Measurements from ENCODE around the gene NOSTRIN.
A peak's percentile ranks its signal among the peaks of the same experiment; 100 is the strongest.
"Not testable (repeated sequence)": the region's sequence is repeated elsewhere in the genome, so short reads cannot be mapped to it uniquely, and the experiment has no call there.

The NOSTRIN gene

DNA sequence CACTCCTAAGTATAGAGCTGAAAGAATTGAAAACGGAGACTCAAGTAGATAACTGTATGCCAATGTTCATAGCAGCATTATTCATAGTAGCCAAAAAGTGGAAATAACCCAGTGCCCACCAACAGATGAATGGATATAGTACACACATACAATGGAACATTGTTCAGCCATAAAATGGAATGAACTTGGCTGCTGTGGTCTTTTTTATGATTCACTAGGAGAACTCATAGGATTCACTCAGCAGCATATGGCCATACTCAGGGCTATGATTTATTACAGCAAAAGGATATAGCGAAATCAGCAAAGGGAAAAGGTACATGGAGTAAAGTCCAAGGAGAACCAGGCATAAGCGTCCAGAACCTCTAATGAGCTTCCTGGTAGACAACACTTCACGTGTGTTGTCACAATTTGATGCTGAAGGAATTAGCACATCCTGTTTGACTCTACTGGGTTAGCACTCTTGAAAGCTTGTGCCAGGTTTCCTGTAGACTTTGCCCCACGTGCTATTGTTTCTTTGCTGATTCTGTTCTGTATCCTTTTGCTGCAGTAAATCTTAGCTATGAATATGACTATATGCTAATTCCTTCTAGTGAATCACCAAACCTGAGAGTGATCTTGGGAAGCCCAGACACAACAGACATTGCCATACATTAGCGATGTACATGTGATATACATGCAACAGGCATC is 72.1 kb downstream of the NOSTRIN start:
- no peak overlapping the region for H3K4me3 ChIP-seq (ENCODE audit: low read depth, low read length)
- no peak overlapping the region for H4K12ac ChIP-seq (ENCODE audit: low read depth, low read length)
- H2BK12ac ChIP-seq (ENCODE audit: low read length) = no peak overlapping the region
- no peaks in the 10 kb centered on the region for H3K4me1 ChIP-seq (ENCODE audit: control insufficient read depth in 1 of 2, insufficient read depth in 2 of 2, low read length in 2 of 2)
- H3K9ac ChIP-seq (ENCODE audit: low read length) = no peak overlapping the region
- no CpG with 5 or more reads among the region's 6 CpGs for WGBS (ENCODE audit: extremely low coverage, insufficient coverage, insufficient read length)
- H3K14ac ChIP-seq (ENCODE audit: low read length) = no peak overlapping the region
- H2BK120ac ChIP-seq (ENCODE audit: insufficient read depth, low read length, poor library complexity) = no peak overlapping the region
- no peak overlapping the region for H3K27ac ChIP-seq (ENCODE audit: low read depth, low read length)
- H3K4ac ChIP-seq (ENCODE audit: low read depth, low read length) = no peak overlapping the region
- peaks cover 1 to 3% of the 10 kb centered on the region in 2 experiments for H3K36me3 ChIP-seq (ENCODE audit: control insufficient read depth in 1 of 2, insufficient read depth in 2 of 2, low read length in 2 of 2)
- H3K27me3 ChIP-seq (ENCODE audit: insufficient read depth, low read length) = no peaks in the 10 kb centered on the region
- H2BK5ac ChIP-seq (ENCODE audit: low read depth, low read length, poor library complexity) = no peak overlapping the region
- no peak overlapping the region for H2AFZ ChIP-seq (ENCODE audit: insufficient read depth, low read length, poor library complexity)
- no peaks in the 10 kb centered on the region for H3K79me2 ChIP-seq (ENCODE audit: control insufficient read depth, insufficient read depth, low read length, poor library complexity)
- H4K8ac ChIP-seq (ENCODE audit: low read depth, low read length) = no peak overlapping the region
- H3K23ac ChIP-seq (ENCODE audit: low read length) = no peak overlapping the region
- no peak overlapping the region for H4K91ac ChIP-seq (ENCODE audit: low read depth, low read length)
- no peak overlapping the region for H3K18ac ChIP-seq (ENCODE audit: low read length)
- no peak overlapping the region for H3K4me2 ChIP-seq (ENCODE audit: low read length)
- H3K9me3 ChIP-seq (ENCODE audit: insufficient read depth, low read depth, low read length) = no peaks in the 10 kb centered on the region
- no peak for DNase-seq
- H2AK5ac ChIP-seq (ENCODE audit: low read length) = no peak overlapping the region
- H3K79me1 ChIP-seq (ENCODE audit: low read length) = no peaks in the 10 kb centered on the region

DNA sequence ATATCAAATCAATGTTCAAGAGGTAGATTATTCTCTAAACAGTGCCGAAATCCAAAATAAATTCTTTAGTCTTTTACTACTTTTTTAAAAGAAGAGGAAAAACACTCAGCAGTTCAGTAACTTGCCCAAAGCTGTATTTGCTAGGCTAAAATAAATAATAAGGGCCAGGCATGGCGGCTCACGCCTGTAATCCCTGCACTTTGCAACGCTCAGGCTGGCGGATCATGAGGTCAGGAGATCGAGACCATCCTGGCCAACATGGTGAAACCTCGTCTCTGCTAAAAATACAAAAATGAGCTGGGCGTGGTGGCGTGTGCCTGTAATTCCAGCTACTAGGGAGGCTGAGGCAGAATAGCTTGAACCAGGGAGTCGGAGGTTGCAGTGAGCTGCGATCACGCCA is 79.7 kb downstream of the NOSTRIN start:
- H4K91ac ChIP-seq (ENCODE audit: low read depth, low read length); DNase-seq; H3K27ac ChIP-seq (ENCODE audit: low read depth, low read length); H3K4me3 ChIP-seq (ENCODE audit: low read depth, low read length); H3K18ac ChIP-seq (ENCODE audit: low read length); H4K8ac ChIP-seq (ENCODE audit: low read depth, low read length); H3K79me2 ChIP-seq (ENCODE audit: control insufficient read depth, insufficient read depth, low read length, poor library complexity); H3K14ac ChIP-seq (ENCODE audit: low read length); H4K12ac ChIP-seq (ENCODE audit: low read depth, low read length); H3K9ac ChIP-seq (ENCODE audit: low read length); H3K4me1 ChIP-seq (ENCODE audit: control insufficient read depth in 1 of 2, insufficient read depth in 2 of 2, low read length in 2 of 2); H3K27me3 ChIP-seq (ENCODE audit: insufficient read depth, low read length); H2BK120ac ChIP-seq (ENCODE audit: insufficient read depth, low read length, poor library complexity); H2BK5ac ChIP-seq (ENCODE audit: low read depth, low read length, poor library complexity); H3K23ac ChIP-seq (ENCODE audit: low read length); H2AK5ac ChIP-seq (ENCODE audit: low read length); H3K79me1 ChIP-seq (ENCODE audit: low read length); H3K4ac ChIP-seq (ENCODE audit: low read depth, low read length); H3K4me2 ChIP-seq (ENCODE audit: low read length); H3K9me3 ChIP-seq (ENCODE audit: insufficient read depth, low read depth, low read length); H2BK12ac ChIP-seq (ENCODE audit: low read length); H3K36me3 ChIP-seq (ENCODE audit: control insufficient read depth in 1 of 2, insufficient read depth in 2 of 2, low read length in 2 of 2); H2AFZ ChIP-seq (ENCODE audit: insufficient read depth, low read length, poor library complexity): not testable (repeated sequence)
- WGBS (ENCODE audit: extremely low coverage, insufficient coverage, insufficient read length) = no CpG with 5 or more reads among the region's 12 CpGs

- no peak overlapping the region for H3K23ac ChIP-seq (ENCODE audit: low read length)
- no peak overlapping the region for H2BK12ac ChIP-seq (ENCODE audit: low read length)
- peaks cover under 1% of the 10 kb centered on the region for H3K79me2 ChIP-seq (ENCODE audit: control insufficient read depth, insufficient read depth, low read length, poor library complexity)
- H3K9ac ChIP-seq (ENCODE audit: low read length) = no peak overlapping the region
- no peak overlapping the region for H2AK5ac ChIP-seq (ENCODE audit: low read length)
- no peak overlapping the region for H4K8ac ChIP-seq (ENCODE audit: low read depth, low read length)
- no peak overlapping the region for H2BK120ac ChIP-seq (ENCODE audit: insufficient read depth, low read length, poor library complexity)
- H3K14ac ChIP-seq (ENCODE audit: low read length) = no peak overlapping the region
- H4K91ac ChIP-seq (ENCODE audit: low read depth, low read length) = no peak overlapping the region
- H3K4me3 ChIP-seq (ENCODE audit: low read depth, low read length) = no peak overlapping the region
- no peak overlapping the region for H3K4me2 ChIP-seq (ENCODE audit: low read length)
- no peak overlapping the region for H3K27ac ChIP-seq (ENCODE audit: low read depth, low read length)
- DNase-seq = no peak
- H3K79me1 ChIP-seq (ENCODE audit: low read length) = no peaks in the 10 kb centered on the region
- peaks cover 3 to 8% of the 10 kb centered on the region in 2 experiments for H3K36me3 ChIP-seq (ENCODE audit: control insufficient read depth in 1 of 2, insufficient read depth in 2 of 2, low read length in 2 of 2)
- H3K18ac ChIP-seq (ENCODE audit: low read length) = no peak overlapping the region
- H2BK5ac ChIP-seq (ENCODE audit: low read depth, low read length, poor library complexity) = no peak overlapping the region
- peaks cover 0 to 5% of the 10 kb centered on the region in 2 experiments for H3K4me1 ChIP-seq (ENCODE audit: control insufficient read depth in 1 of 2, insufficient read depth in 2 of 2, low read length in 2 of 2)
- peaks cover 4% of the 10 kb centered on the region for H3K9me3 ChIP-seq (ENCODE audit: insufficient read depth, low read depth, low read length)
- no peak overlapping the region for H2AFZ ChIP-seq (ENCODE audit: insufficient read depth, low read length, poor library complexity)
- H4K12ac ChIP-seq (ENCODE audit: low read depth, low read length) = no peak overlapping the region
- no peak overlapping the region for H3K4ac ChIP-seq (ENCODE audit: low read depth, low read length)
- WGBS (ENCODE audit: extremely low coverage, insufficient coverage, insufficient read length) = no CpG with 5 or more reads among the region's 1 CpG
- no peaks in the 10 kb centered on the region for H3K27me3 ChIP-seq (ENCODE audit: insufficient read depth, low read length)
Observed at GRCh38 chr2:168884975-168885374, 82.5 kb downstream of the NOSTRIN start.

- H3K79me1 ChIP-seq (ENCODE audit: low read length) = no peaks in the 10 kb centered on the region
- H3K27me3 ChIP-seq (ENCODE audit: insufficient read depth, low read length) = no peaks in the 10 kb centered on the region
- peak overlapping the region; percentile 97 for H2AFZ ChIP-seq (ENCODE audit: insufficient read depth, low read length, poor library complexity)
- H3K4ac ChIP-seq (ENCODE audit: low read depth, low read length) = peak overlapping the region; percentile 44
- H3K4me2 ChIP-seq (ENCODE audit: low read length) = peak overlapping the region; percentile 90
- H2AK5ac ChIP-seq (ENCODE audit: low read length) = no peak overlapping the region
- peak overlapping the region; percentile 92 for H3K4me3 ChIP-seq (ENCODE audit: low read depth, low read length)
- H3K36me3 ChIP-seq (ENCODE audit: control insufficient read depth in 1 of 2, insufficient read depth in 2 of 2, low read length in 2 of 2) = peaks cover 3 to 5% of the 10 kb centered on the region in 2 experiments
- H3K9me3 ChIP-seq (ENCODE audit: insufficient read depth, low read depth, low read length) = peaks cover 4% of the 10 kb centered on the region
- H4K8ac ChIP-seq (ENCODE audit: low read depth, low read length) = peak overlapping the region; percentile 62
- no peak overlapping the region for H2BK5ac ChIP-seq (ENCODE audit: low read depth, low read length, poor library complexity)
- H3K79me2 ChIP-seq (ENCODE audit: control insufficient read depth, insufficient read depth, low read length, poor library complexity) = peaks cover 2% of the 10 kb centered on the region
- no peak overlapping the region for H4K91ac ChIP-seq (ENCODE audit: low read depth, low read length)
- H2BK120ac ChIP-seq (ENCODE audit: insufficient read depth, low read length, poor library complexity) = no peak overlapping the region
- H3K4me1 ChIP-seq (ENCODE audit: control insufficient read depth in 1 of 2, insufficient read depth in 2 of 2, low read length in 2 of 2) = peaks cover 0 to 5% of the 10 kb centered on the region in 2 experiments
- no peak overlapping the region for H3K14ac ChIP-seq (ENCODE audit: low read length)
- H3K18ac ChIP-seq (ENCODE audit: low read length) = no peak overlapping the region
- no peak overlapping the region for H3K23ac ChIP-seq (ENCODE audit: low read length)
- WGBS (ENCODE audit: extremely low coverage, insufficient coverage, insufficient read length) = no CpG with 5 or more reads among the region's 3 CpGs
- no peak overlapping the region for H4K12ac ChIP-seq (ENCODE audit: low read depth, low read length)
- DNase-seq = no peak
- no peak overlapping the region for H2BK12ac ChIP-seq (ENCODE audit: low read length)
- H3K9ac ChIP-seq (ENCODE audit: low read length) = peak overlapping the region; percentile 77
- no peak overlapping the region for H3K27ac ChIP-seq (ENCODE audit: low read depth, low read length)
Observed at GRCh38 chr2:168889635-168890005, 87.2 kb downstream of the NOSTRIN start.

Data from trophoblast cell (in vitro differentiated cells and primary cell).